AG04449 (cell line): ENCODE data around the gene ERGIC3.

ENCODE experiments used
- CTCF ChIA-PET: fragments of 350-600 bp; formaldehyde crosslinking; extraction: SDS; loops from one replicate; lab custom pipeline; 2021; ENCODE audit warnings: antibody characterized with exemption; lab: Yijun Ruan, JAX
- POLR2A ChIA-PET: fragments of 400-600, 350-600 bp; formaldehyde crosslinking; extraction: SDS; loops from one replicate; lab custom pipeline; 2020; ENCODE audit warnings: antibody characterized with exemption, inconsistent platforms; lab: Yijun Ruan, JAX
- DNase-seq: peaks from one replicate; pipeline ENCODE4 v3.0.0-alpha.2; 2010; ENCODE audit warnings: low read depth, low spot score
- H3K4me3 ChIP-seq: 2 replicates; pipeline ENCODE4 v1.5.1; 2011; ENCODE audit warnings: low read depth, mild to moderate bottlenecking, control low read depth, low read length
- CTCF ChIP-seq: IDR thresholded peaks from one replicate; pipeline ENCODE4 v1.5.1; 2011; ENCODE audit warnings: mild to moderate bottlenecking, moderate library complexity, low read length, control low read depth, inconsistent platforms; ENCODE audit not compliant: insufficient read depth; ENCODE audit errors: missing control alignments

ERGIC3 gene

GRCh38 chr20:35562541-35563110 is 20.7 kb downstream of the ERGIC3 start:
- DNase-seq = no peak
- H3K4me3 ChIP-seq = no peak overlapping the region
- POLR2A ChIA-PET = no interaction called here
- CTCF ChIA-PET = interaction anchor here (0.8 kb wide), 1 partner anchor 103 kb away, joined by 3 read pairs; no protein-coding TSS in a partner anchor
- no peak for TF ChIP-seq CTCF

- CTCF ChIA-PET = interaction anchor here (0.6 to 1.2 kb wide), 2 partner anchors 10 to 18 kb away, joined by 3 read pairs; no protein-coding TSS in a partner anchor
- no peak for TF ChIP-seq CTCF
- H3K4me3 ChIP-seq = no peak overlapping the region
- POLR2A ChIA-PET = no interaction called here
- no peak for DNase-seq
These were observed 22.0 kb downstream of the ERGIC3 start for GRCh38 chr20:35563834-35564233.

DNA sequence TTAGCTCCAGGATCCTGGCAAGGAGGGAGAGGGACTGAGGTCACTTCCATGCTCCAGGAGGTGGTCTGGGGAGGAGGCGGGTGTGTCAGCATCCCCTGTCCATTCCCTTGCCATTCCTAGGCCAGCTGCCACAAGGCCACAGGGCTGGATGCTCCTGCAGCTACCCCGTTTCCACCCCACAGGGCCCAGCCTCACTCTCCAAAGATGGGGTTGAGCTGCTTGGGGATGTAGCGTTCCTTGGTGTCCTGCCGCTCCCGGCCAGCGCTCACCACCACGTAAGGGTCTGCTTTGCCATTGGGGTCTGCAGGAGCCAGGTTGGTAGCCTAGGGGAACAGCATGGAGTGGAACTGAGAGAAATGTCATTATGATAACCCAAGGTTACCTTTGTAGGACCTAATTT is 23.0 kb downstream of the ERGIC3 start:
- CTCF ChIA-PET = no interaction called here

GRCh38 chr20:35568645-35569044 is 26.8 kb downstream of the ERGIC3 start:
- H3K4me3 ChIP-seq = no peak overlapping the region
- POLR2A ChIA-PET = no interaction called here
- peak; percentile 7 for TF ChIP-seq CTCF
- CTCF ChIA-PET = no interaction called here
- no peak for DNase-seq

More for the DNA sequence above, 23.0 kb downstream of the ERGIC3 start:
- POLR2A ChIA-PET = no interaction called here
- no peak for DNase-seq
- no peak for TF ChIP-seq CTCF
- H3K4me3 ChIP-seq = no peak overlapping the region

GRCh38 chr20:35571555-35571954 is 29.7 kb downstream of the ERGIC3 start:
- POLR2A ChIA-PET = no interaction called here
- no peak overlapping the region for H3K4me3 ChIP-seq
- CTCF ChIA-PET = interaction anchor here (0.8 to 0.9 kb wide), 2 partner anchors 12 to 51 kb away, joined by 3 read pairs; no protein-coding TSS in a partner anchor
- TF ChIP-seq CTCF = no peak
- DNase-seq = no peak

DNA sequence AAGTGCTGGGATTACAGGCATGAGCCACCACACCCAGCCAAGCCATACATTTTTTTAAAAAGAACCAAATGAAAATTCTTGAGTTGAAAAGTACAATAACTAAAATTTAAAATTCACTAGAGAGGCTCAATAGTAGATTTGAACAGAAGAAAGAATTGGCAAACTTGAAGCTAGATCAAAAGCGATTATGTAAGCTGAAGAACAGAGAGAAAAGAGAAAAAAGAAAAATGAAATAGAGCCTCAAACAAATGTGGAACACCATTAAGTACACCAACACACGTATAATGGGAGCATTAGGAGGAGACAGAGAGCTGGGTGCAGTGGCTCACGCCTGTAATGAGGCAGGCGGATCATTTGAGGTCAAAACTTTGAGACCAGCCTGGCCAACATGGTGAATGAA is 31.0 kb downstream of the ERGIC3 start:
- no peak overlapping the region for H3K4me3 ChIP-seq
- ChIA-PET CTCF (no interaction called here), POLR2A (no interaction called here)
- DNase-seq = no peak
- no peak for TF ChIP-seq CTCF
